ENCODE results near the gene CCNA2.

CCNA2 gene

DNA sequence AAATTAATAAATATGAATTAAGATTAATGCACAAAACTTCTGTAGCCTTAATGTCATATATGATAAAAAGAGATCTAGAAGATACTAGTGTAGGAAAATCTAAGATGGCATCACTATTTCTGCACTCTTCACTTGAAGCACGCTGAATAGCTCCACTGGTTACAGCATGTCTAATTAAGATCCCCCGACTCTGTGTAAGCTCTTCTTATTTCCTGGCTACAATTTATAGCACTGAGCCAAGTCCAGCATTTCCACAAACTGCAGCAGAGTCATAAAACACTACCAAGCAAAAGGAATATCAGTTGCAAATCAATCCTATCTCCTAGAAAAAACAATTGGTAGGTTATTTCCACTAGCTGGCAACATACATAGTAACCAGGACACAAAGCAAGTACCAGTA lies 1.3 kb upstream of the CCNA2 start:
- Histone ChIP-seq H3K36me3 (peaks cover 23% of the 10 kb centered on the region), H3K27me3 (no peaks in the 10 kb centered on the region), H3K9me3 (no peaks in the 10 kb centered on the region), H3K4me1 (no peaks in the 10 kb centered on the region), H3K4me3 (ENCODE audit: low read depth, low read length) (no peak overlapping the region)
- TF ChIP-seq, protein P1, sequence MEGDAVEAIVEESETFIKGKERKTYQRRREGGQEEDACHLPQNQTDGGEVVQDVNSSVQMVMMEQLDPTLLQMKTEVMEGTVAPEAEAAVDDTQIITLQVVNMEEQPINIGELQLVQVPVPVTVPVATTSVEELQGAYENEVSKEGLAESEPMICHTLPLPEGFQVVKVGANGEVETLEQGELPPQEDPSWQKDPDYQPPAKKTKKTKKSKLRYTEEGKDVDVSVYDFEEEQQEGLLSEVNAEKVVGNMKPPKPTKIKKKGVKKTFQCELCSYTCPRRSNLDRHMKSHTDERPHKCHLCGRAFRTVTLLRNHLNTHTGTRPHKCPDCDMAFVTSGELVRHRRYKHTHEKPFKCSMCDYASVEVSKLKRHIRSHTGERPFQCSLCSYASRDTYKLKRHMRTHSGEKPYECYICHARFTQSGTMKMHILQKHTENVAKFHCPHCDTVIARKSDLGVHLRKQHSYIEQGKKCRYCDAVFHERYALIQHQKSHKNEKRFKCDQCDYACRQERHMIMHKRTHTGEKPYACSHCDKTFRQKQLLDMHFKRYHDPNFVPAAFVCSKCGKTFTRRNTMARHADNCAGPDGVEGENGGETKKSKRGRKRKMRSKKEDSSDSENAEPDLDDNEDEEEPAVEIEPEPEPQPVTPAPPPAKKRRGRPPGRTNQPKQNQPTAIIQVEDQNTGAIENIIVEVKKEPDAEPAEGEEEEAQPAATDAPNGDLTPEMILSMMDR (IDR thresholded peaks at IDR 0.05; ENCODE audit: low read depth, low read length), result no peak
- DNase-seq, result no peak

DNA sequence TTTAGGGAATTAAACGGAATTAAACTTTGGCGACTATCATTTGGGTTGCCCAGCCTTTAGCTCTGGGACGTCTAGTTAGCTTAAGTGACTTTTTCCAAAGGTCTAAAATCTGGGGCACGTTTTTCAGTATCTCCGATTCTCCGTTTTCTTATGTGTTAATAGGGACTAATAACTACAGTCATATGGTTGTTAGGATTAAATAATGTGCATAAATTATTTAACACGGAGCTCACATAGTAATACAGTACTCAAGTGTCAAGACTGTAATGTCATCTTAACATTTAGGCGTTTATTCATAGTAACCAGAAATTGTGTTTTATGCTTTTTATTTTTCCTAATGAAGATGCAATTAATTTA lies 466 bp upstream of the CCNA2 start:
- peaks cover 31% of the 10 kb centered on the region for H3K36me3 ChIP-seq
- H3K9me3 ChIP-seq, result no peaks in the 10 kb centered on the region
- H3K4me3 ChIP-seq (ENCODE audit: low read depth, low read length), result peak overlapping the region; percentile 80
- no peak for DNase-seq
- H3K27me3 ChIP-seq, result no peaks in the 10 kb centered on the region
- no peaks in the 10 kb centered on the region for H3K4me1 ChIP-seq
- TF ChIP-seq, protein P1 (IDR thresholded peaks at IDR 0.05; ENCODE audit: low read depth, low read length), result 0 out of 2 replicates have a peak, but pooled peaks have one; percentile 10

DNA sequence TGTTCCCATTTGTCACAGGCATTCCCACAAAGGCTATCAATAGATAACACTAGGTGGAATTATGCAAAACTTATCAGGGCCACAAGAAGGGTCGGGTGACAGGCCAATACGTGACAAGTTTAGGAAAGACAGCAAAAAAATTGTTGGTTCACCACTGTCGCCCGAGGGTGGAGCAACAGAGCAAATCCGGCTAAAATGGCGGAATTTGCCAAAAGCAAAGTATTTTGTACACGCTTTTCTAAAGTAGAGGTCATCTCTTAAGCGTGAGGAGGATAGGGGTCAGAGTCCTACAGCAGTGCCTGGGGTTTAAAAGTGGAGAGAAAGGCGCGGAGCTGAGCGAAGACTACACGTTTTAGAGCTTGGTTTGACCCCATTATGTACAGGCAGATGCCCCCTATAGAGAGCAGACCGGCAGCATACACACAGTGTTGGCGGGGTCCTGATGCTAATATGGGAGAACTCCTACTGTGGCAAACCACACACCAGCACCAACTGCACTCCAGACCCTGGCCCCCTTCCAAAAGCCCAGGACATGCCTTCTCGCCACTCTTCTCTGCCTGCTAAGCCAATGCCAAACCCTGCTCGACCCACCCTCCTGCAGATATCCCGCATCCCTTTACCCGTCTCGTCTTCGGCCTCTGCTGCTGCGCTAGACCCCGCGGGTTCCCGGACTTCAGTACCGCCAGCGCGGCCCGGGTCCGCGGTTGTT lies 733 bp downstream of the CCNA2 start:
- peak overlapping the region; percentile 80 for H3K4me3 ChIP-seq (ENCODE audit: low read depth, low read length)
- peak; percentile 71 for DNase-seq
- H3K27me3 ChIP-seq, result no peaks in the 10 kb centered on the region
- no peaks in the 10 kb centered on the region for H3K4me1 ChIP-seq
- H3K36me3 ChIP-seq, result peaks cover 43% of the 10 kb centered on the region
- H3K9me3 ChIP-seq, result no peaks in the 10 kb centered on the region
- TF ChIP-seq, protein P1 (IDR thresholded peaks at IDR 0.05; ENCODE audit: low read depth, low read length), result peak; percentile 20; the same call in 1 of the 2 replicates

- Histone ChIP-seq H3K36me3 (peaks cover 51% of the 10 kb centered on the region), H3K27me3 (no peaks in the 10 kb centered on the region), H3K9me3 (no peaks in the 10 kb centered on the region), H3K4me3 (ENCODE audit: low read depth, low read length) (peak overlapping the region; percentile 80), H3K4me1 (no peaks in the 10 kb centered on the region)
- no peak for DNase-seq
- TF ChIP-seq, protein P1 (IDR thresholded peaks at IDR 0.05; ENCODE audit: low read depth, low read length), result no peak
Measured at GRCh38 chr4:121822047-121822446, 1.6 kb downstream of the CCNA2 start.

GRCh38 chr4:121819216-121819965 lies 4.3 kb downstream of the CCNA2 start:
- H3K4me3 ChIP-seq (ENCODE audit: low read depth, low read length), result no peak overlapping the region
- H3K9me3 ChIP-seq, result no peaks in the 10 kb centered on the region
- TF ChIP-seq, protein P1 (IDR thresholded peaks at IDR 0.05; ENCODE audit: low read depth, low read length), result no peak
- no peaks in the 10 kb centered on the region for H3K27me3 ChIP-seq
- no peaks in the 10 kb centered on the region for H3K4me1 ChIP-seq
- peaks cover 75% of the 10 kb centered on the region for H3K36me3 ChIP-seq
- DNase-seq, result no peak

DNA sequence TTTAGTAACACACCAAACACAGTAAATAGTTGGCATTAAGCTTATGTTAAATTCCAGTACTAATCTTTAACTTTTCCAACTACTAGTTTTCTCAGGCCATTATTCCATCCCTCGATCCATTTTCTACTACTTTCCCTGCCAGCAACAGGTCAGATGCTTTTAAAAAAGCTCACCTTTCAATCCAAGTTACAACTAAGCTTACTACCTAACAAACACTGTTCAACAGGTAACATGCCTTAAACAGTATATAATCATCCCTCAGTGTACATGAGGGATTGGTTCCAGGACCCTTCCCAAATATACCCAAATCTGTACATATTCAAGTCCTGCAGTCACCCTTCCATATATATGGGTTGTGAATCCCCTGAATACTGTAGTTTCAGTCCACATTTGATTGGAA lies 5.5 kb downstream of the CCNA2 start:
- H3K4me1 ChIP-seq, result no peaks in the 10 kb centered on the region
- peaks cover 86% of the 10 kb centered on the region for H3K36me3 ChIP-seq
- DNase-seq, result no peak
- H3K4me3 ChIP-seq (ENCODE audit: low read depth, low read length), result no peak overlapping the region
- TF ChIP-seq, protein P1 (IDR thresholded peaks at IDR 0.05; ENCODE audit: low read depth, low read length), result no peak
- H3K9me3 ChIP-seq, result no peaks in the 10 kb centered on the region
- H3K27me3 ChIP-seq, result no peaks in the 10 kb centered on the region

Measured in BE2C (cell line).